K562 (cell line): ENCODE results near the gene QARS1. TPM values are rescaled to one million over a fixed set of nuclear protein-coding genes. Genes with fewer than 3 reads are reported as not detected.

ENCODE experiments used
- BMI1 ChIP-seq: fragments of 150-350 bp; IDR thresholded peaks from 2 replicates; pipeline ENCODE4 v1.6.1; 2014; ENCODE audit warnings: low read length
- CHD1 ChIP-seq: fragments of 200-600 bp; sonication (generic); IDR thresholded peaks from one replicate; pipeline ENCODE4 v1.6.1; 2012; ENCODE audit warnings: mild to moderate bottlenecking, moderate library complexity, low read length, inconsistent platforms
- ETV1 ChIP-seq: fragments of 450-650 bp; conservative IDR thresholded peaks from 2 replicates; pipeline ENCODE4 v1.6.1; 2016; ENCODE audit warnings: missing genetic modification characterization, control low read depth, low read depth, missing compliant biosample characterization
- HCFC1 ChIP-seq: IDR thresholded peaks from 2 replicates; pipeline ENCODE4 v1.6.1; 2012; ENCODE audit warnings: low read depth, low read length, improper control_type of control experiment
- MAZ ChIP-seq, 2 experiments: fragments of 450-650 bp in 1 of 2; sonication (generic) in 1 of 2; formaldehyde crosslinking; IDR thresholded peaks in 1 of 2; conservative IDR thresholded peaks in 1 of 2; 2 replicates each; pipeline versions ENCODE4 v1.4.0 to v1.5.0; 2020; ENCODE audit warnings: mild to moderate bottlenecking in 1 of 2, missing genetic modification reagents in 1 of 2
- MYNN ChIP-seq, 2 experiments: sonication (generic); formaldehyde crosslinking in 1 of 2; IDR thresholded peaks; 2 replicates each; pipeline versions ENCODE4 v1.5.0 to v1.6.1; 2016 to 2020; ENCODE audit warnings: antibody characterized with exemption in 1 of 2, missing genetic modification reagents in 1 of 2
- PML ChIP-seq: IDR thresholded peaks from 2 replicates; pipeline ENCODE4 v1.6.1; 2012; ENCODE audit warnings: low read length, inconsistent platforms
- POLR2AphosphoS5 ChIP-seq: IDR thresholded peaks from 2 replicates; pipeline ENCODE4 v1.6.1; 2011; ENCODE audit warnings: mild to moderate bottlenecking, low read depth, low read length, moderate library complexity; ENCODE audit not compliant: control insufficient read depth, insufficient read depth
- POLR2B ChIP-seq: fragments of 450-650 bp; IDR thresholded peaks from 2 replicates; pipeline ENCODE4 v1.6.1; 2018; ENCODE audit warnings: low read depth; ENCODE audit not compliant: partially characterized antibody
- PTBP1 ChIP-seq: fragments of 200-400 bp; formaldehyde crosslinking; IDR thresholded peaks from 2 replicates; pipeline ENCODE4 v1.6.1; 2017; ENCODE audit warnings: low read depth, low read length
- PTTG1 ChIP-seq: fragments of 450-650 bp; IDR thresholded peaks from 2 replicates; pipeline ENCODE4 v1.6.1; 2016; ENCODE audit warnings: low read depth, mild to moderate bottlenecking, missing genetic modification characterization, missing compliant biosample characterization
- RBM22 ChIP-seq: fragments of 200-400 bp; formaldehyde crosslinking; IDR thresholded peaks from 2 replicates; pipeline ENCODE4 v1.6.1; 2018; ENCODE audit warnings: low read length, low read depth; ENCODE audit not compliant: poor library complexity, severe bottlenecking
- RCOR1 ChIP-seq, 2 experiments: IDR thresholded peaks; 2 replicates each; pipeline ENCODE4 v1.6.1; 2012; ENCODE audit warnings: low read depth in 2 of 2, low read length in 2 of 2, borderline replicate concordance in 1 of 2, improper control_type of control experiment in 1 of 2
- SIN3A ChIP-seq, 2 experiments: fragments of 150-350 bp in 1 of 2; IDR thresholded peaks; 2 replicates each; pipeline ENCODE4 v1.6.1; 2011 to 2016; ENCODE audit warnings: borderline replicate concordance in 2 of 2, low read depth in 2 of 2, low read length in 2 of 2, mild to moderate bottlenecking in 2 of 2, moderate library complexity in 2 of 2; ENCODE audit not compliant: control insufficient read depth in 1 of 2
- SP1 ChIP-seq: sonication (generic); formaldehyde crosslinking; IDR thresholded peaks from 2 replicates; pipeline ENCODE4 v1.8.1; 2022; ENCODE audit warnings: mild to moderate bottlenecking, missing genetic modification reagents
- STAG1 ChIP-seq: sonication (generic); formaldehyde crosslinking; IDR thresholded peaks from 2 replicates; pipeline ENCODE4 v1.5.0; 2020; ENCODE audit warnings: missing genetic modification reagents, borderline replicate concordance
- TRIM24 ChIP-seq, 2 experiments: fragments of 450-650 bp; IDR thresholded peaks; 2 replicates each; pipeline ENCODE4 v1.6.1; 2016
- ZNF121 ChIP-seq: sonication (generic); formaldehyde crosslinking; conservative IDR thresholded peaks from 2 replicates; pipeline ENCODE4 v1.8.0; 2022; ENCODE audit warnings: missing genetic modification reagents
- polyA plus RNA-seq, 8 experiments: library from polyadenylated mRNA; depleted of rRNA in 4 of 8; stranded (reverse) in 5 of 8; unstranded in 3 of 8; fragments of >200 nt; fragmentation: Nextera tagmentation in 2 of 8; fragmentation: Illumina TruSeq in 1 of 8; extraction: Ambion mirVana in 2 of 8; extraction: Trizol in 1 of 8; gene quantifications; 2 replicates each; pipeline versions ENCODE4 v1.2.1 to v1.2.3, GENCODE V29; 2011 to 2014; ENCODE audit warnings: inconsistent platforms in 1 of 8, missing spikeins in 1 of 8
- total RNA-seq, 7 experiments: library from RNA; depleted of rRNA in 6 of 7; stranded (reverse); fragments of >200 nt in 6 of 7; fragmentation: Illumina TruSeq in 2 of 7; extraction: Trizol in 2 of 7; gene quantifications; 2 replicates each; pipeline versions ENCODE4 v1.2.1 to v1.2.3, GENCODE V29; 2011 to 2021; ENCODE audit warnings: low replicate concordance in 1 of 7
- TF ChIP-seq, protein P1 (sequence below): sonication (generic); formaldehyde crosslinking; IDR thresholded peaks from 2 replicates; pipeline ENCODE4 v1.8.0; 2022; ENCODE audit warnings: mild to moderate bottlenecking, missing genetic modification reagents
- TF ChIP-seq, protein P2 (sequence below): sonication (generic); formaldehyde crosslinking; IDR thresholded peaks from 2 replicates; pipeline ENCODE4 v1.9.0; 2022; ENCODE audit warnings: mild to moderate bottlenecking, missing genetic modification reagents

QARS1 gene
- total and polyA plus RNA-seq, 9 of the 15 experiments (the other 6 are each of a cell fraction or from before 2014, with no cell fraction given): 148 to 310 (median 273) TPM

DNA sequence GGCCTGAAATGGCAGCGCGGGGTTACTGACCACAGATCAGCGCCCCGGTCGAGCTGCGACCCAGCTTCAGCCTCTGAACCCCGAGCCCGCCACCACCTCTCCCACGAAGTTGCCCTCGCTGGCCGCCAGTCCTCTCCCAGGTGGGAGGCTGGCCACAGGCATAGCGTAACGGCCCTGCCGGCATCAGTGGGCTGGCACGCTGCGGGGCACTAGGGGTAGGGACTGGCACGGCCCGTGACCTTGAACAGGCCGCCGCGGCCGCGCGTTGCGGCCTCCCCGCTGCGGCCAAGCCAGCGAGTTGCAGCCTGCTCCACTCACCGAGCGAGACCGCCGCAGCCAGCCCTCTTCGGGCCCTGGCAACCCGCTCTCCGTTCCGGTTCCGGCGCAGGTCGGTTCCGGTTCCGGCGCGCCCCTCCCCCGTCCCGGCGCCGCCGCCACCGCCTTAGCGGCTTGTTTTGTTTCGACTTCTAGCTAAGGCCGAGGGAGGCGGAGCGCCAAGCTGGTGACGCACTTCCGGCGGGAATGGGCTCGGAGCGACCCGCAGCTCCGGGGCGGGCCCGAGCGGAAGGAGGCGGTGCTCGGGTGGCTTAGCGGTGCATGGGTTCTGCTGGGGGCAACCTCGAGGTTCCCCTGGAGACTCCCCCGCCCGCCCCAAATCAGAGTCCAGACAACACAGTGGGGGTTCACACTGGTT, 16.0 kb upstream of the QARS1 start, which contains the start of gene USP19 (continued):
- TF ChIP-seq TRIM24 (IDR thresholded peaks at IDR 0.05) (0 out of 4 replicates have a peak, but pooled peaks of 1 of the 2 experiments have one; percentile 25), POLR2B (peak; percentile 65), PML (peak; percentile 43; the same call in 1 of the 2 replicates), CHD1 (peak; percentile 67), MYNN (IDR thresholded peaks at IDR 0.05) (0 out of 2 replicates have a peak, but pooled peaks have one; percentile 18), MYNN (CRISPR knock-in tag; IDR thresholded peaks at IDR 0.05) (no peak), POLR2AphosphoS5 (peak; percentile 45), MAZ (CRISPR knock-in tag; conservative IDR thresholded peaks at IDR 0.05 in 1 of 2, IDR thresholded peaks at IDR 0.05 in 1 of 2) (peak in 1 of 2 experiments; percentile 55; a peak in 2 of 4 replicates), PTTG1 (tag) (no peak), RCOR1 (IDR thresholded peaks at IDR 0.05; ENCODE audit: borderline replicate concordance in 1 of 2, low read depth in 2 of 2, low read length in 2 of 2) (no peak), RBM22 (peak; percentile 44), HCFC1 (peak; percentile 69), ZNF121 (CRISPR knock-in tag) (no peak), PTBP1 (no peak), BMI1 (no peak), ETV1 (tag) (peak; percentile 64; the same call in 1 of the 2 replicates), SP1 (CRISPR knock-in tag) (peak; percentile 83), STAG1 (CRISPR knock-in tag) (peak; percentile 25; the same call in 1 of the 2 replicates), SIN3A (IDR thresholded peaks at IDR 0.05; ENCODE audit: borderline replicate concordance in 2 of 2, control insufficient read depth in 1 of 2, low read depth in 2 of 2, low read length in 2 of 2) (peak in 1 of 2 experiments; percentile 91; a peak in 2 of 4 replicates)
- TF ChIP-seq, protein P1, sequence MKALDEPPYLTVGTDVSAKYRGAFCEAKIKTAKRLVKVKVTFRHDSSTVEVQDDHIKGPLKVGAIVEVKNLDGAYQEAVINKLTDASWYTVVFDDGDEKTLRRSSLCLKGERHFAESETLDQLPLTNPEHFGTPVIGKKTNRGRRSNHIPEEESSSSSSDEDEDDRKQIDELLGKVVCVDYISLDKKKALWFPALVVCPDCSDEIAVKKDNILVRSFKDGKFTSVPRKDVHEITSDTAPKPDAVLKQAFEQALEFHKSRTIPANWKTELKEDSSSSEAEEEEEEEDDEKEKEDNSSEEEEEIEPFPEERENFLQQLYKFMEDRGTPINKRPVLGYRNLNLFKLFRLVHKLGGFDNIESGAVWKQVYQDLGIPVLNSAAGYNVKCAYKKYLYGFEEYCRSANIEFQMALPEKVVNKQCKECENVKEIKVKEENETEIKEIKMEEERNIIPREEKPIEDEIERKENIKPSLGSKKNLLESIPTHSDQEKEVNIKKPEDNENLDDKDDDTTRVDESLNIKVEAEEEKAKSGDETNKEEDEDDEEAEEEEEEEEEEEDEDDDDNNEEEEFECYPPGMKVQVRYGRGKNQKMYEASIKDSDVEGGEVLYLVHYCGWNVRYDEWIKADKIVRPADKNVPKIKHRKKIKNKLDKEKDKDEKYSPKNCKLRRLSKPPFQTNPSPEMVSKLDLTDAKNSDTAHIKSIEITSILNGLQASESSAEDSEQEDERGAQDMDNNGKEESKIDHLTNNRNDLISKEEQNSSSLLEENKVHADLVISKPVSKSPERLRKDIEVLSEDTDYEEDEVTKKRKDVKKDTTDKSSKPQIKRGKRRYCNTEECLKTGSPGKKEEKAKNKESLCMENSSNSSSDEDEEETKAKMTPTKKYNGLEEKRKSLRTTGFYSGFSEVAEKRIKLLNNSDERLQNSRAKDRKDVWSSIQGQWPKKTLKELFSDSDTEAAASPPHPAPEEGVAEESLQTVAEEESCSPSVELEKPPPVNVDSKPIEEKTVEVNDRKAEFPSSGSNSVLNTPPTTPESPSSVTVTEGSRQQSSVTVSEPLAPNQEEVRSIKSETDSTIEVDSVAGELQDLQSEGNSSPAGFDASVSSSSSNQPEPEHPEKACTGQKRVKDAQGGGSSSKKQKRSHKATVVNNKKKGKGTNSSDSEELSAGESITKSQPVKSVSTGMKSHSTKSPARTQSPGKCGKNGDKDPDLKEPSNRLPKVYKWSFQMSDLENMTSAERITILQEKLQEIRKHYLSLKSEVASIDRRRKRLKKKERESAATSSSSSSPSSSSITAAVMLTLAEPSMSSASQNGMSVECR (CRISPR knock-in tag): peak; percentile 90
- TF ChIP-seq, protein P2, sequence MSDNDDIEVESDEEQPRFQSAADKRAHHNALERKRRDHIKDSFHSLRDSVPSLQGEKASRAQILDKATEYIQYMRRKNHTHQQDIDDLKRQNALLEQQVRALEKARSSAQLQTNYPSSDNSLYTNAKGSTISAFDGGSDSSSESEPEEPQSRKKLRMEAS (CRISPR knock-in tag): peak; percentile 80
